HTR-8/SVneo (cell line): ENCODE measurements around the gene ARL4D.

ENCODE experiments used
- DNase-seq: peaks from one replicate; pipeline ENCODE4 v3.0.0; 2011; ENCODE audit warnings: low spot score, mixed read lengths; ENCODE audit not compliant: insufficient read length
- FAIRE-seq: peaks from 2 replicates; lab custom pipeline; 2011; peaks lifted over from hg19 to GRCh38; lab: Jason Lieb, UNC

ARL4D gene

DNA sequence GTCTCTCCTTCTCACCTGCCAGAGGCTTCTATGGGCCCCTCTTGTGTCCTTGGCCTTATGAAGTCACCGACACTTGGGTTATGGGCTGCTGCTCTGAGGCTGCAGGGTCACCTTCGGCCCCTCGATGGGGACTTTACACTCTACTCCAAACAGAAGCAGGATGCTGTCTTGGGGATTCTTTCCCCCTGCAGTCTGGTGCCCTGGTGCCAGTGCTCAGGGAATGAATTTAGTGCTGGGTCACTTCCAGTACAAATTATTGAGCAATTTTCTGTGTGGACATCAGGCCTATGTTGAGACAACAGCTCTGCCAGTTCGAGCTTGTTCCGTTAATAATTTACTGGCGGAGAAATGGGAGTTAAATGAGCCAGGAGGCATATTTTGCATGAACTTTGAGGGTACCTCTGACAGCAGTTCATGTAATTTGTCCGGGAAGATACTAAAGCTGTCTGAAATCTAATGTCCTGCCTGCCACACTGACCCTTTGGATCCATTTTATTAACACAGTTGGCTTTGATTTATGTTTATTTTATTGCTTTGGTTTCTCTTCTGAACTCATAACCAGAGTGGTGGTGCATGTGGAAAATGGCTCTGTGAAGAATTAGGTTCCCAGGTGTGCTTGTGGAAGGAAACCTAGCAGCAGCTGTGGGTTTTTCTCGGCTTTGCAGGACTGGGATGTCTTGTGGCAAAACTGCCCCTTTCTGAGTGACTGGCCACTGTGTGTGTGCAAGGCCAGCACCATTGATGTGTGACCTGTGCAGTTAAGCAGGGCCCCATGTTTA lies 50.9 kb downstream of the ARL4D start:
- FAIRE-seq = no peak
- DNase-seq = no peak
